Activated CD8-positive, alpha-beta memory T cell treated with anti-CD3 and anti-CD28 coated beads for 36 hours (primary cell): ENCODE data around the gene EIF5A2. TPM values are rescaled to one million over a fixed set of nuclear protein-coding genes. Genes with fewer than 3 reads are reported as not detected.
"Not testable (repeated sequence)": the region's sequence is repeated elsewhere in the genome, so short reads cannot be mapped to it uniquely, and the experiment has no call there.

Experiments
- CTCF ChIA-PET: fragments of 350-600 bp; sonication (Branson Sonifier 250); formaldehyde crosslinking; loops from one replicate; lab custom pipeline; 2021; ENCODE audit warnings: antibody characterized with exemption; lab: Charles Lee
- POLR2A ChIA-PET: fragments of 350-600 bp; sonication (Branson Sonifier 250); formaldehyde crosslinking; loops from one replicate; lab custom pipeline; 2021; ENCODE audit warnings: antibody characterized with exemption; lab: Charles Lee
- total RNA-seq, 2 experiments: library from RNA; stranded (reverse); gene quantifications; one replicate each; pipeline ENCODE4 v1.2.3, GENCODE V29; 2021

The EIF5A2 gene
- total RNA-seq = 10 to 100 TPM in 1 of 2 experiments, 1 to 10 TPM in 1; 9.4 to 12.2 TPM

DNA sequence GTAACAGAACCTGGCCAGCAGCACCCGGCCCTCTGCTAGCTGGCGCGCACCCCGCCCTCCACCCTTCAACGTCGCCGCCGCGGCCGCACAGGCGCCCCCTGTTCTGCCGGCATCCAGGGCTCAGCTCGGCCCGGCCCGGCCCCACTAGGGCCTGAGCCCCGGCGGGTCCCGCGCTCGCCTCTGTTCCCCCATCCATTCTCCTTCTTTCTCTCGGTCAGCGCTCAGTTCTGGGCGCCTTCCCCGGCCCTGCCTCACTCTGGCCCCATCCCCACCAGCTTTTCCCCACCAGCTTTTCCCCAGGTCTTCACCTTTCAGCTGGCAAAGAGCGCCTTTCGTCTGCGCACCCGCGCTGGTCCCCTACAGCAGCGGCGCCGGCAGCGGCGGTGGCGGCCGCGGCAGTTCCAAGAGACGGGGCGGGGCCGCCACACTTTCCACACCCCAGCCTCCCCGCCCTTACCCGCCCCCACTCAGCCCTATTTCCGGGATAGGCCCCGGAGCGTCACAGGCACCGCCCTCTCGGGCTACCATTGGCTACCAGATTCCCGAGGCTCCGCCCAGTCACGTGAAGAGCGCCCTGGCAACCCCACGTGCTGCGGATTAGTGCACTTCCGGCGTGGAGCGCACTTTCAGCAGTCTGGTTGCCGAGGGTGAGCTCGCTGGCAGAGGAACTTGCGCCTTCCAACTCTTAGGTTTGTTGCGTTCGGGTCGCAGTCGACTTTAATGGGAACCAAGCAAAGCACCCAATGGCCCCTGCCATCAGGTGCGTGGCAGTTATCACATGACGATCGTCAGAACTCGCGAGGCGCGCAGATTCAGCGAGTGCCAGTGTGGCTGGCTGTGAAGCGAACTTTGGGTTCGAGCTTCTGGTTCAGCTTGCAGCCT is at the start of gene EIF5A2:
Gene EIF5A2 (minus strand): TSS at position 403 of the 882 bp plus-strand sequence. CDS start 831 bp downstream, outside the sequence.
- ChIA-PET POLR2A (interaction anchor here (2.8 kb wide), 1 partner anchor 39 kb away, joined by 22 read pairs; the partner anchor contains the start of gene RPL22L1), CTCF (interaction anchor here (1.2 kb wide), 2 partner anchors 37 to 39 kb away, joined by 3 read pairs; partner anchors contain the start of gene RPL22L1)

DNA sequence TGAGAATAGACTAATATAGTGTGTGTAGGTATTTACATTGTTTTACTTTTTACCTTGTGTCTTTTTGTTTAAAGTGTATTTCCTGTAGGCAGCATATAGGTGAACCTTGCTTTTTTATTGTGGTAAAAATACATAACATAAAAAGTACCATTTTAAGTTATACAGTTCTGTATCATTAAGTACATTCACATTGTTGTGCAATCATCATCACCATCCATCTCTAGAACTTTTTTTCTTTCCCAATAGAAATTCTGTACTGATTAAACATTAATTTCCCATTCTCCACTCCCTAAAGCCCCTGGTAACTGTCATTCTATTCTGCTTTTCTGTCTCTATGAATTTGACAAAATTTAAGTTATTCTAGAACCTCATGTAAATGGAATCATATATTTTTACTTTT is 48.2 kb upstream of the EIF5A2 start:
- ChIA-PET POLR2A (no interaction called here), CTCF (no interaction called here)

DNA sequence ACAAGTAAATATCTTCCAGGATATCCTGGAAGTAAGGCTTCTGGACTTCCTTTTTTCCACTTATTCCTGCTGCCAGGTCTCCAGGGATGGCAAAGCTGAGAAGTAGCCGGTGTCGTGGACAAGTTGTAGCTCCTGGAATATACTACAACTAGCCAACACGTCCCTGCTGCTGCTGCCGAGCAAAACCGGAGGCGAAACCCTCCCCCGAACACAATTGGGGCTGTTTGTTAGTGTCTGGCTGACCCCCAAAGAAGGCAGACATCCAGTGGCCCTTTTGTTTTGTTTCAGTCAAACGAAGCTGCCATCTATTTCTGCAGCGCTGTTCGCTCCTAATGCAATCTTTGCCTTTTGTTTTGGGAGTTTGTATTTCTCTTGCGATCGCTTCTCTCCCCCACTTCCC is 45.3 kb upstream of the EIF5A2 start:
- CTCF ChIA-PET = no interaction called here
- POLR2A ChIA-PET = no interaction called here

DNA sequence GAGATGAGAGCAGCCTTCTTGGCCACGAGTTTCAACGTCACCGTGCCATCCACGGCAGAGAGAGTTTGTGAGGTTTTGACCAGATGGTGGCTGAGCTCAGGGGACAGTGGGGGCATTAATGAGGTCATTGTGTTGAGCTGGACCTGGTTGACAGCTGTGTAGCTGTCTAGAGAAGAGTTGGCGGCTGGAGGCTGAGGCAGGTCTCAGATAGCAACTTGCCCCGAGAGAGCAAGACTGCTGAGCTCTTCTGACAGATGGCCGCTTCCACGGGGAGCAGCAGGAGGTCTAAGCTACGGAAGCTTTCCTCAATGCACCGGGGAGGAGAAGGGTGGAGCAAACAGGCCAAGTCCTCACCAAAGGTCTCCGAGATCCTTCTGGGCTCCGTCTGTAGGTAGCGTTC is 44.8 kb upstream of the EIF5A2 start:
- POLR2A ChIA-PET = no interaction called here

DNA sequence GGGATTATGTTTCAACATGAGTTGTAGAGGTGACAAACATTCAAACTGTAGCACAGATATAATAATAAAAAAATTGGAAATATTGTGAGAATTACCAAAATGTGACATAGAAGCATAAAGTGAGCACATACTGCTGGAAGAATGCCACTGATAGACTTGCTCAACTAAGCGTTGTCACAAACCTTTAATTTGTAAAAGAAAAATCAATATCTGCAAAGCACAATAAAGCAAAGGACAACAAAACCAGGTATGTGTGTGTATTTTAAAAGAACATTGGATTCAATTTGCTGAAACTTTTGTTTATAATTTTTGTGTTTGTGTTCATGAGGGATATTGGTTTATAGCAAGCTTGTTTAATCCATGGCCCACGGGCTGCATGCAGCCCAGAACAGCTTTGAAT is 40.8 kb upstream of the EIF5A2 start:
- POLR2A ChIA-PET = no interaction called here
- CTCF ChIA-PET = no interaction called here

More for the DNA sequence above, 44.8 kb upstream of the EIF5A2 start:
- CTCF ChIA-PET = no interaction called here

DNA sequence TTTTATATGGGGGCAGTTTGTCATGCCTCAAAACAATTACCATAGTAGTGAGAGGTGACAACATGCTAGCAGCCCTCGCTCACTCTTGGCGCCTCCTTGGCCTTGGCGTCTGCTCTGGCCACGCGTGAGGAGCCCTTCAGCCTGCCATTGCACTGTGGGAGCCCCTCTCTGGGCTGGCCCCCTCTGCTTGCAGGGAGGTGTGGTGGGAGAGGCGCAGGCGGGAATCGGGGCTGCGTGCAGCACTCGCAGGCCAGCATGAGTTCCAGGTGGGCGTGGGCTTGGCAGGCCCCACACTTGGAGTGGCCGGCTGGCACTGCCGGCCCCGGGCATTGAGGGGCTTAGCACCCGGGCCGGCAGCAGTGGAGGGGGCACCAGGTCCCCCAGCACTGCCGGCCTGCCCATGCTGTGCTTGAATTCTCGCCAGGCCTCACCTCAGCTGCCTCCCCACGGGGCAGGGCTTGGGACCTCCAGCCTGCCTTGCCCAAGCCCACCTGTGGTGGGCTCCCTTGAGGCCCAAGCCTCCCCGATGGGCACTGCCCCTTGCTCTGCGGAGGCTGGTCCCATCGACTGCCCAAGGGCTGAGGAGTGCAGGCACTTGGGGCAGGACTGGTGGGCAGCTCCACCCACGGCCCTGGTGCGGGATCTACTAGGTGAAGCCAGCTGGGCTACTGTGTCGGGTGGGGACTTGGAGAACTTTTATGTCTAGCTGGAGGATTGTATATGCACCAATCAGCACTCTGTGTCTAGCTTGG is 38.8 kb upstream of the EIF5A2 start:
- ChIA-PET CTCF (no interaction called here), POLR2A (no interaction called here)

DNA sequence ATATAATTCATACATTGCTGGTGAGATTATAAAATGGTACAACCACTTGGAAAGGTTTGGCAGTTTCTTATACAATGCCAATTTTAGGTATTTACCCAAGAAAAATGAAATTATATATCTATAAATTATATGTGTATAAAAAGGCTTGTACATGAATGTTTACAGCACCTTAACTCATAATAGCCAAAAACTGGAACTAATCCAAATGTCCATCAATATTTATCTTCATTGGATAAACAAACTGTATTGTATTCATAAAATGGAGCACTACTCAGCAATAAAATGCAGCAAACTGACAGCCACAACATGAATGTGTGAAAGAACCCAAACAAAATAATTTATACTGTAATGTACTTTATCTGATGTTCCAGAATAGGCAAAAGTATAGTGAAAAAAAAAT is 33.6 kb upstream of the EIF5A2 start:
- CTCF ChIA-PET = no interaction called here
- POLR2A ChIA-PET = no interaction called here

DNA sequence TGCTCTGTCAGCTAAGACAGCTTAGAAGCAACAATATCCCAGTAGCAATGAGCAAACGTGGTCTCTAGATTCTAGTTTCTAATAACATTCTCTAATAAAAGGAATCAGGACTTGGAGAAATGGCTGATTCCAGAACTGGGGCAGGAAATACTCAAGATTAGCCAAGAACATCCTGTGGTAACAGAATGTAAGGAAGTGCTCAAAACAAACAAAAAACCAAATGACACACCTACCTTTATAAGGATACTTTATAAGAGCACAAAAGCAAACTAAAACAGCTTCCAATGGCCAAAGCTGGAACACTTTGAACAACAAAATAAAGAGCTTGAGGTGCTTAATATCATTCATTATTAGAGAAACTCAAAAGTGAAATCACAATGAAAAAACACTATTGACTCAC is 33.1 kb upstream of the EIF5A2 start:
- POLR2A ChIA-PET = no interaction called here
- CTCF ChIA-PET = no interaction called here

DNA sequence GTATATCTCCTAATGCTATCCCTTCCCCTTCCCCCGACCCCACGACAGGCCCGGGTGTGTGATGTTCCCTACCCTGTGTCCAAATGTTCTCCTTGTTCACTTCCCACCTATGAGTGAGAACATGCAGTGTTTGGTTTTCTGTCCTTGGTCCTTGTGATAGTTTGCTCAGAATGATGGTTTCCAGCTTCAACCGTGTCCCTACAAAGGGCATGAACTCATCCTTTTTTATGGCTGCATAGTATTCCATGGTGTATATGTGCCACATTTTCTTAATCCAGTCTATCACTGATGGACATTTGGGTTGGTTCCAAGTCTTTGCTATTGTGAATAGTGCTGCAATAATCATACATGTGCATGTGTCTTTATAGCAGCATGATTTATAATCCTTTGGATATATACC is 24.6 kb upstream of the EIF5A2 start:
- CTCF ChIA-PET, POLR2A ChIA-PET: not testable (repeated sequence)

DNA sequence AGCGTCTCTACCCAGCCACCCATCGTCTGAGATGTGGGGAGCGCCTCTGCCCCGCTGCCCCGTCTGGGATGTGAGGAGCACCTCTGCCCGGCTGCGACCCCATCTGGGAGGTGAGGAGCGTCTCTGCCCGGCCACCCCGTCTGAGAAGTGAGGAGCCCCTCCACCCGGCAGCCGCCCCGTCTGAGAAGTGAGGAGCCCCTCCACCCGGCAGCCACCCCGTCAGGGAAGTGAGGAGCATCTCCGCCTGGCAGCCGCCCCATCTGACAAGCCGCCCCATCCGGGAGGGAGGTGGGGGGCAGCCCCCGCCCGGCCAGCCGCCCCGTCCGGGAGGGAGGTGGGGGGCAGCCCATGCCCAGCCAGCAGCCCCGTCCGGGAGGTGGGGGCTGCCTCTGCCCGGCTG is 15.1 kb upstream of the EIF5A2 start:
- CTCF ChIA-PET, POLR2A ChIA-PET: not testable (repeated sequence)

DNA sequence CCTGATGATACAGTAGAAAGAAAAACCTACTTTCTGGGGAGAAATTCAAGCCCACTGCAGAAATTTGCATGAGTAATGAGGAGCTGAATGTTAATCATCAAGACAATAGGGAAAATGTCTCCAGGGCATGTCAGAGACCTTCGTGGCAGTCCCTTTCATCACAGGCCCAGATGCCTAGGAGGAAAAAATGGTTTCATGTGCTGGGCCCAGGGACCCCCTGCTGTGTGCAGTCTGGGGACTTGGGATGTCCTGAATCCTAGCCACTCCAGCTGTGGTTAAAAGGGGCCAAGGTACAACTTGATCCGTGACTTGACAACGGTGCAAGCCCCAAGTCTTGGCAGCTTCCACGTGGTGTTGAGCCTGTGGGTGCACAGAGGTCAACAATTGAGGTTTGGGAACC is 10.3 kb upstream of the EIF5A2 start:
- ChIA-PET CTCF (no interaction called here), POLR2A (no interaction called here)

DNA sequence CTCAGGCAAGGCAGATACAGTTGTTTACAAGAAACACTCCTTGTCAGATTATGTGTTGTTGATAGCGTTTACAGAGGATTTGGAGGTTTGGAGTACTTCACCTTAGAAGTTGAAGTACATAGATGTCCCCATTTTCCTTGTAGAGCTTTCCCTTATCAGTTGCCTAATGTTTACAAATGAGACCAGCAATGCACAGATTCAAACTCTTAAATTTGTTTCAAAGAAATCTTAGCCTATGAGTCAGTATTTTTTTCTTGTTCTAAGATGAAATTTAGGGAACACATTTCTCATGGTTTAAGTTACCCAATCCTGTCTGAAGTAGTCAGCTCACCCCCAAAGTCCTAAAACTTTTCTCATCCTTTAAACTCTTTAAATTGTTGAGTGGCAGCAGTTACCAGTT is 6.3 kb upstream of the EIF5A2 start:
- POLR2A ChIA-PET = no interaction called here
- CTCF ChIA-PET = no interaction called here

DNA sequence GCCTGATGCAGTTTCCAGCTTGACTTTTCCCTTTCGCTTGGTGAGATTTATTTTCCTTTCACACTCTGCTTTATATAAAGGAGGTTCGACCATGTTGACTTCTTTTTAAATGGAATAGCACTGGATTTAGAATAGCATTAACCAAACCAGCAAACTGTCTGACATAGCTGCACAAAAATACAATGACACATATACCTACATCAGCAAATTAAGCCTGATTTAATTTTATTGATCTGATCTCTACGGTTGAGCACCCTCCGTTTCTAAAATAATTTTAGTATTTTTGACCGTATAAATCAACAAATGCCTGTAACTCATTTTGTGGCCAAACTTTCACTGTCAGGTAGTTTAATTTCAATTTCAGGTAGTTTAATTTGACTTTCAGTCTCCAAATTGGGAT is 5.8 kb upstream of the EIF5A2 start:
- ChIA-PET CTCF (no interaction called here), POLR2A (no interaction called here)

DNA sequence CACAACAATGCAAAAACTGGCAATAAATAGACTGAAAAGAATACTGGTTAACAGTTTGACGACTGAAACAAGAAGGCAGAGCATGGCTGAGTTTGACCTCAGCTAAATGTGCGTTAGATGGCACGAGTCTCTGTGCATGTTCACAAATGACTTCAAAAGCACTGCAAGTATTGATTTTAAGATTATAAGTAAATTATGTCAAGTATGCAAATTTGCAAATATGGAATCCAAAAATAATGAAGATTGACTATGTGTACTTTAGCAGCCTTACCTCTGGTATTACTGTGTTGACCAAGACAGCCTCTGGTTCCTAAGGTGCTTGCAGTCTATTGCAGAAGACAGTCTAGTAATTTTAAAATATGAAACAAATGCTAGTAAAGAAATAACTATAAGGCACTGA is 2.6 kb upstream of the EIF5A2 start:
- CTCF ChIA-PET = no interaction called here

DNA sequence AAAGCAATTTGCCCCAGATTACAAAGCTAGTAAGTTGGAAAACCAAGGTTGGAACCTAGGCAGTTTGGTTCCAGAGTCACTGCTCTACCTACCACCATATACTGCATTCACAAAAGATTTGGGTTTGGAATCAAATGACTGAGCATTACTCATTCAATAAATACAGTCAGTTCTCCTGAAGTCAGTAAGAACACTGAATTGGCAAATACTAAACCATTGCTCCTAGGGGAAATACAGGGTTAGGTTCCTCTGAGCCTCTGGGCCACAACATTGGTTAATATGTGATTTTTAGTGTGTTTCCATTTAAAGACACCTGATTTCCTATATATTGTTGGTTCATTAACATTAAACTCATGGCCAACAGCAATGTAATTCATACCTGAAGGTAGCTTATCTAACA is 2.1 kb upstream of the EIF5A2 start:
- ChIA-PET CTCF (no interaction called here), POLR2A (no interaction called here)

More for the DNA sequence above, 2.6 kb upstream of the EIF5A2 start:
- POLR2A ChIA-PET = no interaction called here

DNA sequence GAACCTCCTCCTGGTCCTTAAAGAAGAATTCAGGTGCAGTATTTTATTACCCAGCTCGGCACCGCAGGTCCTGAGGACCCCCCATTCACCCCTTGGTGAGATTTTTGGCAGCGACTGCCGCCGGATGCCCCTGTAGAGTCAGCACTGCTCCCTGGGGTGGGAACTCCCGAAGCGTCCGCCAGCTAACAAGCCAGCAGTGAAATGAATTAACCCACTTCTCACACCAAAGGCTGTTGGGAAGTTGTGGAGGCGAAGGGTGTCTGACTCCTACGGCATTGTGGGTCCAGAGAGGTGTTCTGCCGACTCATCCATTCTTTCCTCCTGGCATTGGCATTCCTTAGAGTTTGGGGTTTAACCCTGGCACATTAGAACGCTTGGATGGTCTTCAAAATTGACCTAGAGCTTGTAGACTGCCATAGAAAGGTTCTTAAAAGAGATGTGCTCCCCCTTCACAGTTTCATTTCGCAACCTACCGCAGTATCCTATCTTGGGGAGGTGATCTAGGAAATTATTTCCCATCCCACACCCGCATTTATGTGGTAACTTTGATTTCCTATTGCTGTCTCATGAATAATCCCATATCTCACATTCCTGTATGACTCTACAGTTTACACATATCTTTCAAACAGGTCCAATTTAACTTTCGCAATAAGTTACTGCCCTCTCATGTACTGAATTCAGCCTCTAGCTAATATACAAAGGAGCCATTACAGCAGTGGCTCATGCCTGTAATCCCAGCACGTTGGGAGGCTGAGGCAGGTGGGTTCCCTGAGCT is 879 bp upstream of the EIF5A2 start:
- CTCF ChIA-PET = interaction anchor here (1.2 kb wide), 1 partner anchor 38 kb away, joined by 3 read pairs; no protein-coding TSS in a partner anchor
- POLR2A ChIA-PET = interaction anchor here (2.8 kb wide), 1 partner anchor 40 kb away, joined by 22 read pairs; the partner anchor contains the start of gene RPL22L1

DNA sequence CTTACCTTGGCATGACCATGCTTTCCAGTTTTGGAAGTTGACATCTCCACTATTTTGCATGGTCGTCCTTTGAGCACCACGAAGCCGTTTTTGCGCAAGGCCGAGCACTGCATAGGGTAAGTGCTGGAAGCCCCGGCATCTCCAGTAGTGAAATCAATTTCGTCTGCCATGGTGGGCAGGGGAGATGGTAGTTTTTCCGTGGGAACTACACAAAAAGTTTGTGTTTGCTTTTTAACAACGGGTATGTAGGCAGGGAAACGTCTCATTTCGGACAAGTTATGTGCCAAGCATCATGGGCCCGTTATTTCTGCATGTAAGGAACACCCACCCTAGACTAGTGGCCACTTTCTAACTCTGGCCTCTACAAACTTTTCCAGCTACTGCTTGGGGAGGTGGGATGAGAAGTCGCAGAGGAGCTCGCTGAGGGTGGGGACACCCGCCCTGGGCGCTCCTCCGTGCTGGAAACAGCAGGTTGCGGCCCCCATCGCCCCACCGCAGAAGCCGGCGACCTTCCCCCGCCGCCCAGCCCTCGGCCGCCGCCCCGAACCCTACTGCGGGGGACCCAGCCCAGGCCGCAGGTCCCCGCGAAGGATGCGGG is 701 bp downstream of the EIF5A2 start:
- ChIA-PET POLR2A (interaction anchor here (2.8 kb wide), 1 partner anchor 38 kb away, joined by 22 read pairs; the partner anchor contains the start of gene RPL22L1), CTCF (interaction anchor here (1.2 kb wide), 1 partner anchor 38 kb away, joined by 3 read pairs; the partner anchor contains the start of gene RPL22L1)

DNA sequence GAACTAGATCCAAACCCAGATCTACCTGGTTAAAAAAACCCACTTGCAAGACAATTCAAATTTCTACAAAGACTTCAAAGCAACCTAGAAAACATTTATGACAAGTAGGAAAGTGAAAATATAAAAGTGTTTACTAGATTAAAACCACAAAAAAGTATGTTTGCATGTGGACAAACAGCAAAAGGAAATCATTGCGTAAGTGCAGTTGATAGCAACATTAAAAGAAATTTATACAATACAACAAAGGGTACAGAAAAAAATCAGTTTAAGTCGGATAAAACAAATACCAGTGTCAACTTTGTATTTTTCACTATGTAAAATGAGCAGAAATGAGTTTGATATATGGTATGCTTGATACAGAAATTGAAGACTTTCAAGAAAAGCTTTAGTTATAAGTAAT is 2.6 kb downstream of the EIF5A2 start:
- CTCF ChIA-PET = no interaction called here

DNA sequence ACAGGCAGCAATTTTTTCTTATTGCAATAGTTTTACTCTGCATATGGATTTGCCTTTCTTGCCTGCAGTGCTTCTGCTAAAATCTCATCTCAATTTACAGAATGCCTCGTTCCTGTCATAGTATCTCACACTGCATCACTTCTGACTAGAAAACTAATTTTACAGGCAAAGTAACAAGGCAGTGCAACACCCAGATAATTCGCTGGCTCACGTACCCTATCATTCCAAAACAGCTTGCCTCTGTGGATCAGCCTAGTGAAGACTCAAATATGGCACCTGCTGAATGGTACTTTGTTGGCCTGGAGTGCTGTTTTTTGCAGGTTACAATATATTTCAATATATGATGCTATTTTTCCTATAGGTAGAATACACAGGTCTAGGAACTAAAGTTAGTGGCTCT is 5.3 kb downstream of the EIF5A2 start:
- POLR2A ChIA-PET = no interaction called here
- CTCF ChIA-PET = no interaction called here

More for the DNA sequence above, 2.6 kb downstream of the EIF5A2 start:
- POLR2A ChIA-PET = no interaction called here
